Hindlimb muscle (tissue), 1 donor: ENCODE results near the gene CACNG5. TPM values are rescaled to one million over a fixed set of nuclear protein-coding genes. Genes with fewer than 3 reads are reported as not detected.
A peak's percentile ranks its signal among the peaks of the same experiment; 100 is the strongest.

Experiments used
- DNase-seq: peaks from one replicate; pipeline ENCODE4 v3.0.0-alpha.2; 2013
- polyA plus RNA-seq: library from polyadenylated mRNA; unstranded; fragments of 120-200 nt; gene quantifications from one replicate; pipeline ENCODE4 v1.2.1, GENCODE V29; 2013; ENCODE audit not compliant: insufficient read length

The CACNG5 gene
- polyA plus RNA-seq, 1 donor, result not detected

DNA sequence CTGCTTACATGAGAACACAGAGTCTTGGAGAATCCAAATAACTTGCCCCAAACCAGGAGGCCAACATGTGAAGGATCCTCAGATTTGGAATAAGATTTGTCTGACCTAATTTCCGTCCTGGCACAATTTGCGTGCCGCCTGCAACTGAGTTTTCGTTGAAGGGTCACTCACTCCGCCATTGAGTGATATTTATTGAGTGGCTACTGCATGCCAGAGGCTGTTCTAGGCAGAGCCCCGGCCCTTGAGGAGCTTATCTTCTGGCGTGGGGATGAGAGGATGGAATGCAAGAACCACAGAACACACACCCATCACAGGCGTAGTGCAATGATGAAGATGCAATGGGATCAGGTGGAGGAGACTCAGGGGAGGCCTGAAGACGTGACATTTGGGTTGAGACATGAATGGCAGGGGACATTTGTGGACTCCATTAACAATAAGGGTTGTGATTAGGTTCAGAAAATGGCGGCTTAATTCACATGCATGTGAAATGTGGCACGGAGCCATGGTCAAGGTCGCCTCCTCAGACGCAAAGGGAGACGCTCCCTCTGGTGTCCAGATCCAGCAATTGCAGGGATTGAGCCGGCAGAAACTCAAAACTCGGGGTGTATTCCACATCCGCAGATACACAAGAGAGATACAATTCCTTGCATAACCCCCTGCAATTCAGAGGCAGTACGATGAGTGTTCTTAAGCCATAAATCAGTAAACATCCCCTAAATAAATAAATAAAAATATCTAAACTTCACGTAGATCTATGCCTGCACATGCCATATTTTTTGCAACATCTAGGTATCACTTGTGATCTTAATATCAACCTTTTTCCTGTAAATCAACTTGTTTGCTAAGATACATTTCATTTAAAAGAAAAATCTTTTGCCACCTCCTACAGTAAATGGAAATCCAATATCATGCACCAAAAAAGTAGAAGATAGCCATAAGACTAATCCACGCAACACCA is 71.7 kb downstream of the CACNG5 start:
- peak; percentile 75 for DNase-seq

DNA sequence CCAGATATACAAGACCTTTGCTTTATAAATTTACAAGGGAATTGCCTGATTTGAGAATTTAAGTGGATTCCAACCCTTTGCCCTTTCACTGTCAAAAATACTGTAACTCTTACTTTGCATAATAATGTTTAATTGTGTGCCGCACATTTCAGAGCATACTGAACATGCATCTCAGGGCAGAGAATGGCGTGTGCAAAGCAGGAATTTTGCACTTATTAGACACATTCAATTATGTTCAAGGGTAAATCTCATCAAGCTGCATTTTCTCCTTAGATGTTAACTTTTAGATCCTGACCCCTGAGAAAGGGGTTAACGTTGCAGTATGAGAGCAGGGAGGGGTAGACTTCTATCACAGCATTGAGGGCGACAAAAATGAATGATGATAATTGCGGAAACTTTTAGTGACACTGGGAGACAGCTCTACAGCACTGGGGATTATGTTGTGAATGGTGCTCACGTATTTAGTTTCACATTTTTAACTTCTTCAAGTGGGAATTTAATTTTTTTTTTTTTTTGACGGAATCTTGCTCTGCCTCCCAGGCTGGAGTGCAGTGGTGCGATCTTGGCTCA is 75.0 kb downstream of the CACNG5 start:
- no peak for DNase-seq

DNA sequence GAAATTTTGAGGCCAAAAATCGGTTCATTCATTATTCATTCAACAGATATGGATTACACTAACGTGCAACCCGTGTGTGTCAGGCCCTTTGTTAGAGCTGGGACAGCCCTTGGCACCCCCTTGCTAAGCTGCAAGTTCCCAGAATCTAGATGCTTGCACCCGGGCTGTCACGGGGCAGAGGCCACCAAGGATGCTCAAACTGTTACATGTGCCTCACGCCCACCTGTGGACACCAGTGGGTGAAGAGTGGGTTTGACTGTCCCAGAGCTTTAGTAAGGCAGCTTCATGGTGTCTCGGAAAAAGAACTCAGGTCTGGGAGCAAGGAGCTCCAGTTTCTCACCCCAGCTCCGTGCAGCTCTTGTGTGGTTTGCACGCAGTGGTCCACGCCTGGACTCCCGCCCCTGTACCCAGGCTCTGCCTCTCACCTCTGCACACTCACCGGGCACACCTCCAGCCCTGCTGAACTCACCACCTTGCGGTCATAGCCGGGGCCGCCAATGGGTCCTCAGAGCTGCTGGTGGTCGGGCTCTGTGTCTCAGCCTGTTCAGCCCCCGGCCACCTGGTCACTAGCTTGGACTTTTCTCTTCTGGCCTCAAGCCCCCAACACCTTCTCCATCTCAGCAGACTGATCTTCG is 75.9 kb downstream of the CACNG5 start:
- DNase-seq, result no peak

DNA sequence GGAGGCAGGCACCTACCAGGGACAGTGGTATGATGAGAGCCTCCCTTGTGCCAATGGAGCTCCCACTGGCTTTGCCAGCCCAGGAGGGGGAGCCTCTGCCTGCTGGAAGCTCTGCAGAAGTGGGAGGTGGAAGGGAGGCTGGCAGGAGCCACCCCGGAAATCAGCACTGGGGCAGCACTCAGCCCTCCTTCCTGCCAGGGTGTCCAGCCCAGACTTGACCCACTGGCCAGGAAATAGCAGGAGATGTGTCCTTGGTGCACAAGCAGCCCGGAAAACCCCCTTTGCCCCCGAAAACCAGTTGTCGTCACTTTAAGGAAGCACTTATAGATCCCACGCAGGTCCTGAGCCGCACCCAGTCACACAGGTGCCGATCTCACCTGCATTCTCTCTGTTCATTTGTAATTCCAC is 80.3 kb downstream of the CACNG5 start:
- no peak for DNase-seq

DNA sequence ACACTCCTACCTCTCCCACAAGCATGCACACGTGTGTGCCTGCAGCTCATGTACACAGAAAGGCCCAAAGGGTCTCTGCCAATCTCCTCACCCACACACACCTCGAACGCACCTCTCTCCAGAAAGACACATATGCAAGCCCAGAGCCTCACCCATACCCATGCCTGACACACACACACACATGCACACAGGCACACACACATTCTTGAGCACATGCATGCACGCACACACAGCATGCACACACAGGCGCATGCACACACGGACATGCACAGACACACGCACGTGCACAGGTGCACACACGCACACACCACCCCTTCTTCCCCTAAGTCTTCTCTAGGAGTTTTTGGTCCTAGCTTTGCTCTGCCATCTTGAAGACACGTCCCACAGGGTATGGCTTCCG is 80.9 kb downstream of the CACNG5 start:
- no peak for DNase-seq

DNA sequence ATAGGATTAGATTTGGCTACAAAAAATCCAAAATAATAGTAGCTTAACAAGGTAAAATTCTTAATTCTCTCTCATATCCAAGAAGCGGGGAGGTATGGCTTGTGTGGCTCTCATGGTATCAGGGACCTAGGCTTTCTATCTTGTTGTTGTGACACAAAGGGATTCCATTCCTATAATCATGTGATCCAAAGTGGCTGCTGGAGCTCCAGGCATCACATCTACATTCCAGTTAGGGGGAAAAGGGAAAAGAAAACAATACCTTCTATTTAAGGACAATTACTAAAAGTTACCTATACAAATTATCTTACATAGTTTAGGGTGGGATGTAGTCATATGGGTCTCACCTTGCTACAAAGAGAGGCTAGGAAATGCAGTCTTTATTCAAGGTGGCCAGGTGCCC is 82.0 kb downstream of the CACNG5 start:
- no peak for DNase-seq

DNA sequence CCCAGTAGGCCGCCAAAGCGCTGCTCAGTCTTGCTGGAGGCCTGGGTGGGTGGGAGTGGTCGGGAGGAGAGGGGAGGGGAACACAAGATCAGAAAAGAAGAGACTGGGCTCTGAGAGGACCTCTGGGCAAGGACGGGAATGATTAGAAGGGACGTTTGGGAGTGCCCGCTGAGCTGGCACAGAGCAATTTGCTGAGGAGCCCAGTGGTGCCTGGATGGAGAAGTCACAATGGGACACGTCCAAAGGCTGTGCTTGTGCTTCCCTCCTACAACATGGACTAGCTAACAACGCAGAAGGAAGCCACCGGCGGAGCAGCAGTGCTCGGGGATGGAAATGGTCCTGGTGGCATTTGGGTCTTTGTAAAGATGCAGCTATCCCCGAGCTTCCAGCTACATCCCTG is 84.0 kb downstream of the CACNG5 start:
- DNase-seq, result no peak

DNA sequence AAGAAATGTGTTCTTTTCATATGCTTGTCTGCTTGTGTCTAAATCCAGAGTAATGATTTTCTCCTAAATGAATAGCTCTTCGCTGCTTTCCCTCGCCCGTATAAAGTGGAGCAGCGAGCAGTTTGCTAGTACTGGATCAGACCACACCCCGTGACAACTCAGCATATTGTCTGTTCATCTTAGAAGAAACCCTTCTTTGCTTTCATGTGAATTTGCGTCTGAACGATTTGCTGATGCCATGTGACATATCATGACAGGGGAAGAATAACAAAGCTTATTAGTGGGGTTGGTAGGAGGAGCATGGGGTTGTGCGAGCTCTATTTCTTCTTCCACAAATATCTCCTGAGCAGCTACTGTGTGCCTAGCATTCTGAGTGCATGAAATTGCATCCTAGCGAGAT is 85.5 kb downstream of the CACNG5 start:
- DNase-seq, result no peak

DNA sequence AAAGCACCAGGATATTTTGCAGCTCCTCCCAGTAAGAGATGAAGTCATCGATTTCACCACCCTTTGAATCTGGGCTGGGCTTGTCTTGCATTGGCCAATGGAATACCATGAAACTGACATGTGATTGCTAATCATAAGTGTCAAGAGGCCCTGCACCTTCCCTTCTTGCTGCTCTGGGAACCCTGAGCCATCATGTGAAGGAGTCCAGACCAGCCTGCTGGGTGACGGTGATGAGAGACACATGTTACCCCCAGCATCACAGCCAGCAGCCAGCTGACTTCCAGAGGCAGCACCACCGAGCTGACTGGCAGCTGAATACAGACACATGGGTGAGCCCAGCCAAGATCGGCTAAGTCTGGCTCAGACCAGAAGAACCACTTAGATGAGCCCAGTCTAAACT is 86.0 kb downstream of the CACNG5 start:
- DNase-seq, result no peak

DNA sequence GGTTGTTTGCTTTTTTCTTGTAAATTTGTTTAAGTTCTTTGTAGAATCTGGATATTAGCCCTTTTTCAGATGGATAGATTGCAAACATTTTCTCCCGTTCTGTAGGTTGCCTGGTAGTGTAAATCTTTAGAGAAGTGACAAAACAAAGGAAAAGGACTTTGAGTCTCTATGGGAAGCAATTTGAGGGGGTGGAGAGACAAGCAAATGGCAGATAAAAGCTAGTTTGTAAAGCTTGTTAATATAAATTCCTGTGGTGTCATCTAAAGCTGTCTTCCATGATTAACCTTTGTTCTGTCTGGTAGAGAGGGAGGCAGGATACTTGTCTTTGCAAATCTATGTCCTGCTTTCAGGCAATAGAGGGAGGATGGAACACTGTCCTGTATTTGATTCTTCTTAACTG is 89.0 kb downstream of the CACNG5 start:
- no peak for DNase-seq

DNA sequence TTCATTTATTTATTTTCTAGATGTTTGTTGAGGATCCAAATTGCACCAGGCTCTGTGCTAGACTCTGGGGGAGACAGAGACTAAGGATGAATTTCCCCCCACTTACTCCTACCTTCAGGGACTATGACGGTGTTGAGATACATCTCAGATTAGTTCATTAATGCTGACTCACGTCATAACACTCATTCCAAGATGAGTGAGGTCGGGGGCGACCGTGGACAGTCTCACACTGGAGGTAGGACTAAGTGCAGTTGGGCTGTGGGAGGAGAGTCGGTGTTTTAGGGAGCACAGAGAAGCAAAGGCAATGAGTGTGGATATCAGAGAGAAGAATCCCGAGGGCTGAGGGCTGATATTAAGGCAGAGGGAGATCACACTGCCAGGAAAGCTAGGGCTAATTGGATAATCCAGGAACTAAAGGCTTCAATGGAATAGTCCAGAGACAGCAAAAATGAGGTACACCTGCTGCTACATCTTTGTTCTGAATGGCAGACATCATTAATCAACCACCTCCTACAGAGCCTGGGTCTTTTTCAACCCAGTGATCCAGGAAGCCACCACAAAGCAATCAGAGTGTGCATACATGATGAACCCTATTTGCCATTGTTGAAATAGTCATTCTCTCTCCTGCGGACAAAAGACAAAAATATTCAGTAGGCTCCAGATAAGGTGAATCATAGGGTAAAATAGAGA is 91.0 kb downstream of the CACNG5 start:
- no peak for DNase-seq

DNA sequence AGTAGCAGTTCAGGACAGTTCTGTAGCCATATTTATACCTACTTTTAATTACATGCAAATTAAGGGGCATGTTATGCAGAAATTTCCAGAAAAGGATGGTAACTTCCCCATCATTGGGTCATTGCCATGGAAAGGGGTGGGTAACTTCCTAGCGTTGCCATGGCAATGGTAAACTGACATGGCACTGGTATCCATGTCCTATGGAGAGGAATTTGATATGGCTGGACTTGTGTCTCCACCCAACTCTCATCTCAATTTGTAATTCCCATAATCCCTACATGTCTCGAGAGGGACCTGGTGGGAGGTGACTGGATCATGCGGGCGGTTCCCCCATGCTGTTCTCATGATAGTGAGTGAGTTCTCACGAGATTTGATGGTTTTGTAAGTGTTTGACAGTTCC is 94.0 kb downstream of the CACNG5 start:
- DNase-seq, result no peak

DNA sequence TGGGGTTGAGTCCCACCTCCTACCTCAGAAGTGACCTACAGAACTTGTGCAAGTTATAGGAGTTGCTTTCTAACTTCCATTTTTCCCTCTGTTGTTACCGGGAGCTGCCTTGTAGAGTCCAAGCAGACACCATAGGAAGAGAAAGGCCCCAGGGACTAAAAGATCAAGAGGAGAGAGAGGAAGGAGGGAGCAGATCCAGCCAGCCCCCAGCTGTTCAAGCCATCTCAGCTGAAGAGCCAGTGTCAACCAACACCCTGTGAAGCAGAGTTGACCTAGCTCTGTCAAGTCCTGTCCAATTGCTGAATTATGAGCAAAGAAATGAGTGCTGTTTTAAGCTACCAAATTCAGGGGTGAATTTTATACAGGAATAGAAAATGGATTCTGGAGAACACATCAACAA is 94.7 kb downstream of the CACNG5 start:
- no peak for DNase-seq

DNA sequence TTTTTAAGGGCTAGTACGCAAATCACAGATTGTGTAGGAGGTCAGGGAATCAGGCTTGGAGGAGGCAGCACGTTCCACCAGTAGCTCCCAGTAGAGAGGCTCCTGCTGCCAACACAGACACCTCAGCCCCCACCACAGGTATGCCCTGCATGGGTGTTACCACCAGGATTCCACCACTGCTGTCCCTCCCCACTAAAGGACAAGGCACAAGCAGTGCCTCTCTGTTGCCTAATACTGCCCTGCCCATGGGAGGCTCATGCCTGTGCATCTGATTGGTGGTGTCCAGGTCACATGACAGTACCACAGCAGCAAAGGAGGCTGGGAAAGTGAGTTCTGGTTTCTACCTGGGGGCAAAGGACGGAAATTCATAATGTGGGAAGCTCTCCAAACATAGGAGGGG is 96.0 kb downstream of the CACNG5 start:
- DNase-seq, result no peak

DNA sequence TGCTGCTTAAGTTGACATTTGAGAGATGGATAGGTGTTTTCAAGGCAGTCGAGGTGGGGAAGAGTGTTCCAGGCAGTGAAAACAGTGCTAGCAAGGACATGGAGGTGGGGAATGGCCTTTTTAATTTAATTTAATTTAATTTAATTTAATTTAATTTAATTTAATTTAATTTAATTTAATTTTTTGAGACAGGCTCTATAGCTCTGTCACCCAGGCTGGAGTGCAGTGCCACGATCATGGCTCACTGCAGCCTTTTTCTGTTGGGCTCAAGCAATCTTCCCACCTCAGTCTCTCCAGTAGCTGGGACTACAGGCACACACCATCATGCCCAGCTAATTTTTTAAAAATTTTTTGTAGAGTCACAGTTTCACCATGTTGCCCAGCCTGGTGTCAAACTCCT is 97.4 kb downstream of the CACNG5 start:
- DNase-seq, result no peak

DNA sequence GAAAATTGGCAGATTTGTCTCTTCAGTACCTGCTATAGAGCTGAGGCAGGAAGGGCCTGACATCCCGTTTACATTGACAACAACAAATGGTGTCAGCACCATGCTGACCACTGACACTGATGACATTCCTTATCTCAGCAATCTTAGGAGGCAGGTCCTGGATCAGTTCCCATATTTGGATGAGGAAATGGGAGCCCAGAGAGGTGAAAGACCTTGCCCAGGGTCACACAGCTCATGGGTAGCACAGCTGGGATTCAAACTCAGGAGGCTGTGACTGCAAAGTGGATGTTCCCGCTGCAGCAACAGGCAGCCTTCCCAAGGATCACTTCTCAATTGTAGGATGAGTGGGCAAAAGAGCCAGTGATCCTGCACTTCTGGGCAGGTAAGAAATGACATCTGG is 99.1 kb downstream of the CACNG5 start:
- DNase-seq, result no peak

Other genes with a start within 250 kb of the CACNG5 start
- gene CACNG4, start 129.6 kb downstream of the CACNG5 start, polyA plus RNA-seq, result 10.0 TPM
- gene CACNG1, start 209.4 kb downstream of the CACNG5 start, polyA plus RNA-seq, result 340 TPM